ENCODE data around the gene PSMB9. TPM values are rescaled to one million over a fixed set of nuclear protein-coding genes. Genes with fewer than 3 reads are reported as not detected.

The PSMB9 gene
- total and polyA plus RNA-seq, 9 of the 15 experiments (the other 6 are each of a cell fraction or from before 2014, with no cell fraction given): 1.1 to 3.7 (median 2.4) TPM

DNA sequence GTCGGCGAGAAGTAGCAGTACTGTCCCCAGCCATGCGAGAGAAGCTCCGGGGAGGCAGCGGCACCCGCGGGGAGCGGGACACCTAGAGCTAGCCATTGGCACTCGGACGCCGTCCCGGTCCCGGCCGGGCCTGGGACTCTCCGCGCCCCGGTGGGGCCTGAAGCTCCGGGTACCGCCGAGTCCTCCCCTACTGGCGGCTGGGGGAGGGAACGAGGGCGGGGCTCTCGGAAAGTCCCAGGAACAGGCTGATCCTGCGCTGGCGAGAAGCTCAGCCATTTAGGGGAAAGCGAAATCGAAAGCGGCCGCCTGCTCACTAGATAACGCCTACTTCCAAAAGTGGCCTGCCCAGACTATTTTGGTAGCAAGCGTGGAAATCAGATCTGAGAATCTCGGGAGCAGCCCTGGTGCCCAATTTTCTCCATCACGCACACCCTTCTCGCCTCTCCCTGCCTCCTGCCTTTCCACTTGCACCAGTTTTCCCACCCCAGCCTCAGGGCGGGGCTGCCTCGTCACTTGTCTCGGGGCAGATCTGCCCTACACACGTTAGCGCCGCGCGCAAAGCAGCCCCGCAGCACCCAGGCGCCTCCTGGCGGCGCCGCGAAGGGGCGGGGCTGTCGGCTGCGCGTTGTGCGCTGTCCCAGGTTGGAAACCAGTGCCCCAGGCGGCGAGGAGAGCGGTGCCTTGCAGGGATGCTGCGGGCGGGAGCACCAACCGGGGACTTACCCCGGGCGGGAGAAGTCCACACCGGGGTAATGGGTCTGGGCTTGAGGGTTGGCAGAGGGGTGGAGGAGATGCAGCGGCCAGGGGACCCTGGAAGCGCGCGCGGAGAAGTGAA lies at the start of gene PSMB9, which contains the start of gene TAP1 (continued):
- TF ChIP-seq CBFA2T2 (conservative IDR thresholded peaks at IDR 0.05) (no peak), NUFIP1 (IDR thresholded peaks at IDR 0.05; ENCODE audit: partially characterized antibody) (no peak), TCF7L2 (IDR thresholded peaks at IDR 0.05; ENCODE audit: low read depth, low read length) (no peak), ZNF165 (CRISPR knock-in tag; IDR thresholded peaks at IDR 0.05; ENCODE audit: borderline replicate concordance) (no peak), ZNF785 (CRISPR knock-in tag; IDR thresholded peaks at IDR 0.05) (no peak), ESRRB (CRISPR knock-in tag; IDR thresholded peaks at IDR 0.05; ENCODE audit: borderline replicate concordance) (no peak), SIN3A (IDR thresholded peaks at IDR 0.05; ENCODE audit: borderline replicate concordance in 2 of 2, control insufficient read depth in 1 of 2, low read depth in 2 of 2, low read length in 2 of 2) (peak in 1 of 2 experiments; percentile 52; a peak in 1 of 4 replicates), NR1H2 (CRISPR knock-in tag; IDR thresholded peaks at IDR 0.05) (no peak), FOXK2 (conservative IDR thresholded peaks at IDR 0.05 in 1 of 2, IDR thresholded peaks at IDR 0.05 in 1 of 2; ENCODE audit: low read depth in 2 of 2) (peak; percentile 46 to 50; a peak in 2 of 4 replicates), L3MBTL2 (IDR thresholded peaks at IDR 0.05) (peak; percentile 91), SP1 (CRISPR knock-in tag; IDR thresholded peaks at IDR 0.05) (peak; percentile 99), ZNF140 (CRISPR knock-in tag; IDR thresholded peaks at IDR 0.05) (no peak), BDP1 (IDR thresholded peaks at IDR 0.05; ENCODE audit: insufficient read depth, insufficient read length) (no peak), CBX3 (IDR thresholded peaks at IDR 0.05; ENCODE audit: borderline replicate concordance in 1 of 2, low read length in 2 of 2) (0 out of 3 replicates have a peak, but pooled peaks of 1 of the 2 experiments have one; percentile 23)
- TF ChIP-seq, protein P1, sequence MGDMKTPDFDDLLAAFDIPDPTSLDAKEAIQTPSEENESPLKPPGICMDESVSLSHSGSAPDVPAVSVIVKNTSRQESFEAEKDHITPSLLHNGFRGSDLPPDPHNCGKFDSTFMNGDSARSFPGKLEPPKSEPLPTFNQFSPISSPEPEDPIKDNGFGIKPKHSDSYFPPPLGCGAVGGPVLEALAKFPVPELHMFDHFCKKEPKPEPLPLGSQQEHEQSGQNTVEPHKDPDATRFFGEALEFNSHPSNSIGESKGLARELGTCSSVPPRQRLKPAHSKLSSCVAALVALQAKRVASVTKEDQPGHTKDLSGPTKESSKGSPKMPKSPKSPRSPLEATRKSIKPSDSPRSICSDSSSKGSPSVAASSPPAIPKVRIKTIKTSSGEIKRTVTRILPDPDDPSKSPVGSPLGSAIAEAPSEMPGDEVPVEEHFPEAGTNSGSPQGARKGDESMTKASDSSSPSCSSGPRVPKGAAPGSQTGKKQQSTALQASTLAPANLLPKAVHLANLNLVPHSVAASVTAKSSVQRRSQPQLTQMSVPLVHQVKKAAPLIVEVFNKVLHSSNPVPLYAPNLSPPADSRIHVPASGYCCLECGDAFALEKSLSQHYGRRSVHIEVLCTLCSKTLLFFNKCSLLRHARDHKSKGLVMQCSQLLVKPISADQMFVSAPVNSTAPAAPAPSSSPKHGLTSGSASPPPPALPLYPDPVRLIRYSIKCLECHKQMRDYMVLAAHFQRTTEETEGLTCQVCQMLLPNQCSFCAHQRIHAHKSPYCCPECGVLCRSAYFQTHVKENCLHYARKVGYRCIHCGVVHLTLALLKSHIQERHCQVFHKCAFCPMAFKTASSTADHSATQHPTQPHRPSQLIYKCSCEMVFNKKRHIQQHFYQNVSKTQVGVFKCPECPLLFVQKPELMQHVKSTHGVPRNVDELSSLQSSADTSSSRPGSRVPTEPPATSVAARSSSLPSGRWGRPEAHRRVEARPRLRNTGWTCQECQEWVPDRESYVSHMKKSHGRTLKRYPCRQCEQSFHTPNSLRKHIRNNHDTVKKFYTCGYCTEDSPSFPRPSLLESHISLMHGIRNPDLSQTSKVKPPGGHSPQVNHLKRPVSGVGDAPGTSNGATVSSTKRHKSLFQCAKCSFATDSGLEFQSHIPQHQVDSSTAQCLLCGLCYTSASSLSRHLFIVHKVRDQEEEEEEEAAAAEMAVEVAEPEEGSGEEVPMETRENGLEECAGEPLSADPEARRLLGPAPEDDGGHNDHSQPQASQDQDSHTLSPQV (IDR thresholded peaks at IDR 0.05): no peak
- TF ChIP-seq, protein P2, sequence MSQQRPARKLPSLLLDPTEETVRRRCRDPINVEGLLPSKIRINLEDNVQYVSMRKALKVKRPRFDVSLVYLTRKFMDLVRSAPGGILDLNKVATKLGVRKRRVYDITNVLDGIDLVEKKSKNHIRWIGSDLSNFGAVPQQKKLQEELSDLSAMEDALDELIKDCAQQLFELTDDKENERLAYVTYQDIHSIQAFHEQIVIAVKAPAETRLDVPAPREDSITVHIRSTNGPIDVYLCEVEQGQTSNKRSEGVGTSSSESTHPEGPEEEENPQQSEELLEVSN (IDR thresholded peaks at IDR 0.05; ENCODE audit: borderline replicate concordance in 1 of 2, extremely low read depth in 1 of 2, insufficient read depth in 1 of 2, insufficient read length in 1 of 2, low read depth in 1 of 2, low read length in 1 of 2, poor library complexity in 1 of 2, severe bottlenecking in 1 of 2): peak in 1 of 2 experiments; percentile 83
- TF ChIP-seq, protein P3, sequence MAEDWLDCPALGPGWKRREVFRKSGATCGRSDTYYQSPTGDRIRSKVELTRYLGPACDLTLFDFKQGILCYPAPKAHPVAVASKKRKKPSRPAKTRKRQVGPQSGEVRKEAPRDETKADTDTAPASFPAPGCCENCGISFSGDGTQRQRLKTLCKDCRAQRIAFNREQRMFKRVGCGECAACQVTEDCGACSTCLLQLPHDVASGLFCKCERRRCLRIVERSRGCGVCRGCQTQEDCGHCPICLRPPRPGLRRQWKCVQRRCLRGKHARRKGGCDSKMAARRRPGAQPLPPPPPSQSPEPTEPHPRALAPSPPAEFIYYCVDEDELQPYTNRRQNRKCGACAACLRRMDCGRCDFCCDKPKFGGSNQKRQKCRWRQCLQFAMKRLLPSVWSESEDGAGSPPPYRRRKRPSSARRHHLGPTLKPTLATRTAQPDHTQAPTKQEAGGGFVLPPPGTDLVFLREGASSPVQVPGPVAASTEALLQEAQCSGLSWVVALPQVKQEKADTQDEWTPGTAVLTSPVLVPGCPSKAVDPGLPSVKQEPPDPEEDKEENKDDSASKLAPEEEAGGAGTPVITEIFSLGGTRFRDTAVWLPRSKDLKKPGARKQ (CRISPR knock-in tag; IDR thresholded peaks at IDR 0.05): no peak
- TF ChIP-seq, protein P4, sequence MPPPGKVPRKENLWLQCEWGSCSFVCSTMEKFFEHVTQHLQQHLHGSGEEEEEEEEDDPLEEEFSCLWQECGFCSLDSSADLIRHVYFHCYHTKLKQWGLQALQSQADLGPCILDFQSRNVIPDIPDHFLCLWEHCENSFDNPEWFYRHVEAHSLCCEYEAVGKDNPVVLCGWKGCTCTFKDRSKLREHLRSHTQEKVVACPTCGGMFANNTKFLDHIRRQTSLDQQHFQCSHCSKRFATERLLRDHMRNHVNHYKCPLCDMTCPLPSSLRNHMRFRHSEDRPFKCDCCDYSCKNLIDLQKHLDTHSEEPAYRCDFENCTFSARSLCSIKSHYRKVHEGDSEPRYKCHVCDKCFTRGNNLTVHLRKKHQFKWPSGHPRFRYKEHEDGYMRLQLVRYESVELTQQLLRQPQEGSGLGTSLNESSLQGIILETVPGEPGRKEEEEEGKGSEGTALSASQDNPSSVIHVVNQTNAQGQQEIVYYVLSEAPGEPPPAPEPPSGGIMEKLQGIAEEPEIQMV (tag; conservative IDR thresholded peaks at IDR 0.05; ENCODE audit: low read depth): no peak

Measured in K562 (cell line).